WI38 (cell line): ENCODE results near the gene TUNAR.

Experiments used
- H3K4me3 ChIP-seq: 2 replicates; pipeline ENCODE4 v1.5.1; 2011; ENCODE audit warnings: low read depth, mild to moderate bottlenecking, control low read depth, low read length
- CTCF ChIP-seq: IDR thresholded peaks from 2 replicates; pipeline ENCODE4 v1.5.1; 2012; ENCODE audit warnings: low read depth, mild to moderate bottlenecking, control low read depth, low read length

TUNAR gene

GRCh38 chr14:95910628-95911027 lies 34.0 kb downstream of the TUNAR start:
- no peak overlapping the region for H3K4me3 ChIP-seq
- TF ChIP-seq CTCF: no peak

- TF ChIP-seq CTCF: no peak
- H3K4me3 ChIP-seq: no peak overlapping the region
Observed at GRCh38 chr14:95911456-95911855, 34.8 kb downstream of the TUNAR start.

- no peak overlapping the region for H3K4me3 ChIP-seq
- TF ChIP-seq CTCF: no peak
Observed at GRCh38 chr14:95915330-95915729, 38.7 kb downstream of the TUNAR start.

- no peak for TF ChIP-seq CTCF
- H3K4me3 ChIP-seq: no peak overlapping the region
Observed at GRCh38 chr14:95918466-95918865, 41.8 kb downstream of the TUNAR start.

GRCh38 chr14:95920769-95921438 lies 44.3 kb downstream of the TUNAR start:
- no peak overlapping the region for H3K4me3 ChIP-seq
- no peak for TF ChIP-seq CTCF

- TF ChIP-seq CTCF: no peak
- H3K4me3 ChIP-seq: no peak overlapping the region
Observed at GRCh38 chr14:95922080-95922479, 45.4 kb downstream of the TUNAR start.

- H3K4me3 ChIP-seq: no peak overlapping the region
- no peak for TF ChIP-seq CTCF
Observed at GRCh38 chr14:95928751-95929150, 52.1 kb downstream of the TUNAR start.
